H1 (cell line): Measurements from ENCODE around the gene NEK11. TPM values are rescaled to one million over a fixed set of nuclear protein-coding genes. Genes with fewer than 3 reads are reported as not detected.
"Not testable (repeated sequence)": the region's sequence is repeated elsewhere in the genome, so short reads cannot be mapped to it uniquely, and the experiment has no call there.

Experiments
- CTCF ChIA-PET: fragments of 300-600 bp; sonication (Branson Sonifier 250); formaldehyde crosslinking; loops from one replicate; lab custom pipeline; 2021; ENCODE audit not compliant: partially characterized antibody; lab: Charles Lee
- POLR2A ChIA-PET: fragments of 300-600 bp; sonication (Branson Sonifier 250); formaldehyde crosslinking; loops from one replicate; lab custom pipeline; 2021; ENCODE audit warnings: inconsistent platforms; ENCODE audit not compliant: partially characterized antibody; lab: Charles Lee
- DNase-seq, 2 experiments: peaks; one replicate each; pipeline versions ENCODE4 v3.0.0 to v3.0.0-alpha.2; 2010 to 2022; ENCODE audit warnings: low spot score in 2 of 2, low read depth in 1 of 2, mixed read lengths in 1 of 2
- FAIRE-seq: peaks from 2 replicates; lab custom pipeline; 2011; peaks lifted over from hg19 to GRCh38; lab: Jason Lieb, UNC
- H2AFZ ChIP-seq: 2 replicates; pipeline ENCODE4 v1.8.1; 2012; ENCODE audit warnings: low read length, inconsistent platforms
- H2AK5ac ChIP-seq: 2 replicates; pipeline ENCODE4 v1.6.1; 2013; ENCODE audit warnings: low read depth, low read length
- H2BK120ac ChIP-seq: replicated peaks from 2 replicates; pipeline ENCODE3; 2013; ENCODE audit warnings: low read depth, low read length, inconsistent platforms
- H2BK12ac ChIP-seq: 2 replicates; pipeline ENCODE4 v1.6.1; 2013; ENCODE audit warnings: low read depth, low read length
- H2BK15ac ChIP-seq: 2 replicates; pipeline ENCODE4 v1.6.1; 2013; ENCODE audit warnings: low read length
- H2BK20ac ChIP-seq: 2 replicates; pipeline ENCODE4 v1.6.1; 2013; ENCODE audit warnings: low read length
- H2BK5ac ChIP-seq: 2 replicates; pipeline ENCODE4 v1.6.1; 2013; ENCODE audit warnings: low read depth, low read length
- H3K14ac ChIP-seq: 2 replicates; pipeline ENCODE4 v1.6.1; 2013; ENCODE audit warnings: inconsistent platforms; ENCODE audit not compliant: insufficient read length
- H3K18ac ChIP-seq: 2 replicates; pipeline ENCODE4 v1.6.1; 2013; ENCODE audit warnings: low read length; ENCODE audit errors: extremely low read depth
- H3K23ac ChIP-seq: 2 replicates; pipeline ENCODE4 v1.6.1; 2013; ENCODE audit warnings: inconsistent platforms; ENCODE audit not compliant: insufficient read length
- H3K23me2 ChIP-seq: 2 replicates; pipeline ENCODE4 v1.6.1; 2013; ENCODE audit warnings: low read depth, low read length
- H3K27ac ChIP-seq: 2 replicates; pipeline ENCODE4 v1.6.1; 2011; ENCODE audit warnings: low read depth, low read length, inconsistent platforms
- H3K27me3 ChIP-seq, 4 experiments: replicated peaks in 1 of 4; 1 replicate in 1 of 4; 2 replicates in 3 of 4; pipeline versions ENCODE4 v1.6.1 to v1.8.1; 2011 to 2013; ENCODE audit warnings: low read length in 3 of 4, mild to moderate bottlenecking in 3 of 4, inconsistent platforms in 2 of 4, mixed read lengths in 2 of 4, moderate library complexity in 1 of 4; ENCODE audit not compliant: control insufficient read depth in 3 of 4, insufficient read depth in 3 of 4; ENCODE audit errors: extremely low read depth in 1 of 4
- H3K36me3 ChIP-seq, 4 experiments: 2 replicates each; pipeline versions ENCODE4 v1.6.1 to v1.8.1; 2011 to 2013; ENCODE audit warnings: mild to moderate bottlenecking in 4 of 4, low read length in 3 of 4, moderate library complexity in 2 of 4, control low read depth in 1 of 4, inconsistent platforms in 1 of 4; ENCODE audit not compliant: insufficient read depth in 4 of 4, control insufficient read depth in 2 of 4
- H3K4ac ChIP-seq: replicated peaks from 2 replicates; pipeline ENCODE3; 2013; ENCODE audit warnings: low read length, low read depth, mixed read lengths, inconsistent platforms; ENCODE audit not compliant: insufficient read length
- H3K4me1 ChIP-seq, 4 experiments: replicated peaks in 1 of 4; 1 replicate in 1 of 4; 2 replicates in 3 of 4; pipeline versions ENCODE4 v1.6.1 to v1.8.1; 2011 to 2013; ENCODE audit warnings: low read length in 3 of 4, inconsistent platforms in 2 of 4, mixed read lengths in 1 of 4; ENCODE audit not compliant: insufficient read depth in 4 of 4, control insufficient read depth in 3 of 4
- H3K4me2 ChIP-seq, 2 experiments: 2 replicates each; pipeline versions ENCODE4 v1.6.1 to v1.8.1; 2011 to 2013; ENCODE audit warnings: low read depth in 2 of 2, low read length in 2 of 2, control low read depth in 1 of 2, inconsistent platforms in 1 of 2, mild to moderate bottlenecking in 1 of 2; ENCODE audit not compliant: insufficient read depth in 1 of 2
- H3K4me3 ChIP-seq, 4 experiments: fragments of 200-600, 300-600 bp in 1 of 4; sonication (generic), shearing (Covaris generic), sonication (Bioruptor Twin) in 1 of 4; 2 replicates each; pipeline versions ENCODE4 v1.5.1 to v1.8.1; 2011 to 2016; ENCODE audit warnings: low read length in 4 of 4, low read depth in 3 of 4, control low read depth in 2 of 4, inconsistent platforms in 2 of 4, mild to moderate bottlenecking in 2 of 4, mixed read lengths in 1 of 4, moderate library complexity in 1 of 4; ENCODE audit not compliant: insufficient read depth in 2 of 4; ENCODE audit errors: extremely low read depth in 1 of 4
- H3K56ac ChIP-seq: replicated peaks from 2 replicates; pipeline ENCODE3; 2013; ENCODE audit warnings: low read depth, mild to moderate bottlenecking, mixed read lengths, low read length, inconsistent platforms; ENCODE audit not compliant: insufficient read length
- H3K79me1 ChIP-seq: 2 replicates; pipeline ENCODE4 v1.6.1; 2013; ENCODE audit warnings: low read depth, low read length, control low read depth
- H3K79me2 ChIP-seq, 2 experiments: 2 replicates each; pipeline versions ENCODE4 v1.6.1 to v1.8.1; 2012 to 2013; ENCODE audit warnings: low read length in 2 of 2, mild to moderate bottlenecking in 2 of 2, inconsistent platforms in 1 of 2; ENCODE audit not compliant: insufficient read depth in 2 of 2, control insufficient read depth in 1 of 2
- H3K9ac ChIP-seq, 4 experiments: replicated peaks in 1 of 4; 1 replicate in 1 of 4; 2 replicates in 3 of 4; pipeline versions ENCODE4 v1.6.1 to v1.8.1; 2011 to 2013; ENCODE audit warnings: low read depth in 3 of 4, low read length in 3 of 4, control low read depth in 2 of 4, mild to moderate bottlenecking in 2 of 4, moderate library complexity in 2 of 4, inconsistent platforms in 1 of 4; ENCODE audit errors: extremely low read depth in 1 of 4
- H3K9me3 ChIP-seq, 2 experiments: 2 replicates each; pipeline versions ENCODE4 v1.6.1 to v1.8.1; 2012 to 2013; ENCODE audit warnings: mild to moderate bottlenecking in 2 of 2, moderate library complexity in 2 of 2, control low read depth in 1 of 2, inconsistent platforms in 1 of 2, low read depth in 1 of 2, low read length in 1 of 2, mixed read lengths in 1 of 2; ENCODE audit not compliant: insufficient read depth in 2 of 2
- H4K20me1 ChIP-seq, 2 experiments: replicated peaks in 1 of 2; 2 replicates each; pipeline versions ENCODE3 to v1.8.1; 2011 to 2013; ENCODE audit warnings: inconsistent platforms in 2 of 2, low read length in 2 of 2, mild to moderate bottlenecking in 1 of 2; ENCODE audit not compliant: insufficient read depth in 2 of 2, control insufficient read depth in 1 of 2
- H4K5ac ChIP-seq: 2 replicates; pipeline ENCODE4 v1.6.1; 2013; ENCODE audit warnings: low read length, low read depth, mixed read lengths, inconsistent platforms; ENCODE audit not compliant: insufficient read length
- H4K8ac ChIP-seq: 2 replicates; pipeline ENCODE4 v1.8.0; 2013; ENCODE audit warnings: mild to moderate bottlenecking, moderate library complexity, low read length, inconsistent platforms; ENCODE audit not compliant: insufficient read depth; ENCODE audit errors: extremely low read depth
- H4K91ac ChIP-seq: replicated peaks from 2 replicates; pipeline ENCODE3; 2013; ENCODE audit warnings: low read length, mixed read lengths, inconsistent platforms; ENCODE audit not compliant: insufficient read length
- RBBP5 ChIP-seq: IDR thresholded peaks from 2 replicates; pipeline ENCODE4 v1.7.1; 2012; ENCODE audit warnings: low read depth, mild to moderate bottlenecking, inconsistent platforms, low read length, moderate library complexity, borderline replicate concordance
- SAP30 ChIP-seq: fragments of 300-600 bp; sonication (generic); IDR thresholded peaks from 2 replicates; pipeline ENCODE4 v1.7.1; 2012; ENCODE audit warnings: low read length, moderate library complexity, mild to moderate bottlenecking, inconsistent platforms; ENCODE audit not compliant: insufficient read depth, insufficient replicate concordance
- WGBS, 2 experiments: shearing (Covaris generic) in 1 of 2; methylation state at CpG; one replicate each; pipeline versions ENCODE4 v1.1.6 to v1.1.7; 2013 to 2015; ENCODE audit warnings: low lambda C conversion rate in 2 of 2, mixed read lengths in 2 of 2, inconsistent platforms in 1 of 2, low coverage in 1 of 2, missing lambda C conversion rate in 1 of 2; ENCODE audit not compliant: insufficient replicate concordance in 2 of 2, insufficient coverage in 1 of 2, insufficient read length in 1 of 2; ENCODE audit errors: extremely low coverage in 1 of 2, missing lambda C conversion rate in 1 of 2; 5-methylcytosine and 5-hydroxymethylcytosine counted together
- polyA plus RNA-seq, 7 experiments: library from polyadenylated mRNA; depleted of rRNA in 3 of 7; stranded (reverse) in 5 of 7; unstranded in 2 of 7; fragments of >200 nt in 5 of 7; fragments of 200-250 nt in 2 of 7; gene quantifications; 1 replicate in 5 of 7; 2 replicates in 1 of 7; 4 replicates in 1 of 7; pipeline versions ENCODE4 v1.2.1 to v1.2.3, GENCODE V29; 2011 to 2013; ENCODE audit warnings: missing spikeins in 2 of 7, mixed read lengths in 2 of 7
- total RNA-seq: library from RNA; stranded (reverse); fragmentation: NEBNext Ultra II Directional; extraction: Animal tissue kit (Norgen Biotek cat#: 25700); gene quantifications from 2 replicates; pipeline ENCODE4 v1.2.1, GENCODE V29; 2021

Gene NEK11
- total and polyA plus RNA-seq, 2 of the 8 experiments (the other 6 are each of a cell fraction or from before 2014, with no cell fraction given) = 0.60 TPM; not detected in 1

GRCh38 chr3:131380821-131381444 is 354.3 kb downstream of the NEK11 start:
- not testable (repeated sequence) for DNase-seq
- POLR2A ChIA-PET = interaction anchor here (1.1 to 5.4 kb wide), 11 partner anchors 9 to 127 kb away, joined by 3 to 41 read pairs (median 5); no protein-coding TSS in a partner anchor
- WGBS, 2 experiments = 19% methylated on average over 16 of the region's 16 CpGs; no CpG with 5 or more reads in 1 of the 2 experiments

More at GRCh38 chr3:131380821-131381444, 354.3 kb downstream of the NEK11 start:
- peak; percentile 35 for TF ChIP-seq SAP30
- 0 out of 2 replicates have a peak, but pooled peaks have one; percentile 8 for TF ChIP-seq RBBP5
- TF ChIP-seq, all 59 proteins: peak for 2; not testable (repeated sequence) for 57
- Histone ChIP-seq H3K18ac (peak overlapping the region; percentile 24; the same call in 1 of the 2 replicates), H4K5ac (peak overlapping the region; percentile 88), H3K23me2 (peaks cover 11% of the 10 kb centered on the region; the same call in 1 of the 2 replicates), H3K4me2 (peak overlapping the region; percentile 82 to 87), H3K56ac (peak overlapping the region; percentile 67), H4K8ac (peak overlapping the region; percentile 99; the same call in 1 of the 2 replicates), H3K4me3 (peak overlapping the region; percentile 67 to 83 (median 78)), H3K79me2 (peaks cover 0 to 11% of the 10 kb centered on the region in 2 experiments; a peak in 2 of 4 replicates), H2BK12ac (peak overlapping the region; percentile 72; the same call in 1 of the 2 replicates), H3K27ac (peak overlapping the region; percentile 58), H2AFZ (peak overlapping the region; percentile 92), H3K9ac (peak overlapping the region; percentile 74 to 85 (median 84)), H2BK5ac (peak overlapping the region; percentile 73; the same call in 1 of the 2 replicates)
- not testable (repeated sequence) for H3K36me3 ChIP-seq, H3K14ac ChIP-seq, H4K91ac ChIP-seq, H4K20me1 ChIP-seq, H2BK15ac ChIP-seq, H3K79me1 ChIP-seq, H3K9me3 ChIP-seq, H3K4me1 ChIP-seq, H2BK20ac ChIP-seq, H3K23ac ChIP-seq, H3K27me3 ChIP-seq, FAIRE-seq, H2BK120ac ChIP-seq, H3K4ac ChIP-seq, H2AK5ac ChIP-seq
- CTCF ChIA-PET = interaction anchor here (0.6 to 1.7 kb wide), 7 partner anchors 10 to 564 kb away, joined by 3 to 6 read pairs (median 3); no protein-coding TSS in a partner anchor
